H9 (cell line): ENCODE results near the gene PCDHA1. TPM values are rescaled to one million over a fixed set of nuclear protein-coding genes. Genes with fewer than 3 reads are reported as not detected.

Source experiments
- DNase-seq: peaks from one replicate; pipeline ENCODE4 v3.0.0-alpha.2; 2017
- H2AFZ ChIP-seq: one replicate; pipeline ENCODE4 v1.6.1; 2013; ENCODE audit warnings: mild to moderate bottlenecking, low read length, control low read depth, moderate library complexity
- H2AK5ac ChIP-seq: 2 replicates; pipeline ENCODE4 v1.6.1; 2013; ENCODE audit warnings: low read length, control low read depth, mixed read lengths; ENCODE audit not compliant: insufficient read length
- H2BK120ac ChIP-seq: one replicate; pipeline ENCODE4 v1.6.1; 2013; ENCODE audit warnings: low read depth, mild to moderate bottlenecking, low read length, control low read depth, inconsistent platforms; ENCODE audit not compliant: poor library complexity, severe bottlenecking
- H2BK12ac ChIP-seq: 2 replicates; pipeline ENCODE4 v1.6.1; 2013; ENCODE audit warnings: low read length, control low read depth, mixed read lengths, low read depth; ENCODE audit not compliant: insufficient read length
- H2BK15ac ChIP-seq: 2 replicates; pipeline ENCODE4 v1.6.1; 2013; ENCODE audit warnings: low read depth, low read length, control low read depth
- H2BK20ac ChIP-seq: one replicate; pipeline ENCODE4 v1.6.1; 2013; ENCODE audit warnings: low read depth, mild to moderate bottlenecking, low read length, control low read depth, inconsistent platforms; ENCODE audit not compliant: poor library complexity, severe bottlenecking
- H2BK5ac ChIP-seq: 2 replicates; pipeline ENCODE4 v1.6.1; 2013; ENCODE audit warnings: low read length, control low read depth, mixed read lengths; ENCODE audit not compliant: insufficient read length
- H3K14ac ChIP-seq: 2 replicates; pipeline ENCODE4 v1.6.1; 2013; ENCODE audit warnings: low read length, control low read depth; ENCODE audit not compliant: insufficient read depth
- H3K18ac ChIP-seq: 2 replicates; pipeline ENCODE4 v1.6.1; 2013; ENCODE audit warnings: low read depth, mild to moderate bottlenecking, mixed read lengths, low read length, control low read depth; ENCODE audit not compliant: insufficient read length
- H3K23ac ChIP-seq: 2 replicates; pipeline ENCODE4 v1.6.1; 2013; ENCODE audit warnings: low read length, control low read depth, mixed read lengths, low read depth; ENCODE audit not compliant: insufficient read length
- H3K23me2 ChIP-seq: 2 replicates; pipeline ENCODE4 v1.6.1; 2013; ENCODE audit warnings: low read depth, mild to moderate bottlenecking, mixed read lengths, low read length, control low read depth; ENCODE audit not compliant: insufficient read length, poor library complexity, severe bottlenecking
- H3K27ac ChIP-seq: 2 replicates; pipeline ENCODE4 v1.5.1; 2013; ENCODE audit warnings: low read length, control low read depth, mixed read lengths, low read depth; ENCODE audit not compliant: insufficient read length
- H3K27me3 ChIP-seq: 2 replicates; pipeline ENCODE4 v1.6.1; 2013; ENCODE audit warnings: low read length, control low read depth, inconsistent platforms; ENCODE audit not compliant: insufficient read depth
- H3K4ac ChIP-seq: 2 replicates; pipeline ENCODE4 v1.6.1; 2013; ENCODE audit warnings: low read depth, mild to moderate bottlenecking, control low read depth, inconsistent platforms, low read length, moderate library complexity
- H3K4me1 ChIP-seq: 2 replicates; pipeline ENCODE4 v1.6.1; 2013; ENCODE audit warnings: low read length, control low read depth, inconsistent platforms; ENCODE audit not compliant: insufficient read depth
- H3K4me2 ChIP-seq: 2 replicates; pipeline ENCODE4 v1.6.1; 2013; ENCODE audit warnings: low read length, control low read depth, mixed read lengths; ENCODE audit not compliant: insufficient read length, insufficient read depth
- H3K56ac ChIP-seq: 2 replicates; pipeline ENCODE4 v1.6.1; 2013; ENCODE audit warnings: low read depth, mild to moderate bottlenecking, mixed read lengths, low read length, control low read depth; ENCODE audit not compliant: insufficient read length
- H3K79me1 ChIP-seq: 2 replicates; pipeline ENCODE4 v1.6.1; 2013; ENCODE audit warnings: low read depth, mild to moderate bottlenecking, moderate library complexity, low read length, control low read depth, inconsistent platforms; ENCODE audit not compliant: insufficient read depth, poor library complexity, severe bottlenecking
- H3K79me2 ChIP-seq: 2 replicates; pipeline ENCODE4 v1.6.1; 2013; ENCODE audit warnings: low read length, control low read depth, inconsistent platforms; ENCODE audit not compliant: insufficient read depth
- H3K9ac ChIP-seq: 2 replicates; pipeline ENCODE4 v1.6.1; 2013; ENCODE audit warnings: low read length, control low read depth, mixed read lengths; ENCODE audit not compliant: insufficient read length; ENCODE audit errors: extremely low read depth
- H3K9me3 ChIP-seq: one replicate; pipeline ENCODE4 v1.6.1; 2013; ENCODE audit warnings: low read depth, low read length, inconsistent platforms; ENCODE audit not compliant: control insufficient read depth
- H3T11ph ChIP-seq: one replicate; pipeline ENCODE4 v1.6.1; 2013; ENCODE audit warnings: mild to moderate bottlenecking, low read length, control low read depth, inconsistent platforms
- H4K20me1 ChIP-seq: one replicate; pipeline ENCODE4 v1.6.1; 2013; ENCODE audit not compliant: control insufficient read depth, insufficient read length, insufficient read depth
- H4K5ac ChIP-seq: 2 replicates; pipeline ENCODE4 v1.6.1; 2013; ENCODE audit warnings: low read depth, mild to moderate bottlenecking, mixed read lengths, low read length, control low read depth; ENCODE audit not compliant: insufficient read length
- H4K8ac ChIP-seq: replicated peaks from 2 replicates; pipeline ENCODE4 v1.6.1; 2013; ENCODE audit warnings: low read length, control low read depth, mixed read lengths, low read depth; ENCODE audit not compliant: insufficient read length
- H4K91ac ChIP-seq: 2 replicates; pipeline ENCODE4 v1.6.1; 2013; ENCODE audit warnings: low read depth, mild to moderate bottlenecking, moderate library complexity, mixed read lengths, low read length, control low read depth; ENCODE audit not compliant: insufficient read length
- H3K27ac Mint-ChIP-seq, 3 experiments: 2 replicates in 2 of 3; 3 replicates in 1 of 3; pipeline ENCODE4 v1.8.0; 2020 to 2021; ENCODE audit warnings: mixed read lengths in 3 of 3, mild to moderate bottlenecking in 1 of 3, moderate library complexity in 1 of 3
- H3K27me3 Mint-ChIP-seq: 2 replicates; pipeline ENCODE4 v1.8.0; 2021; ENCODE audit warnings: low read depth, mild to moderate bottlenecking, moderate library complexity, mixed read lengths
- H3K36me3 Mint-ChIP-seq, 3 experiments: 2 replicates in 2 of 3; 3 replicates in 1 of 3; pipeline ENCODE4 v1.8.0; 2020 to 2021; ENCODE audit warnings: low read depth in 3 of 3, mixed read lengths in 3 of 3; ENCODE audit not compliant: insufficient read depth in 1 of 3
- H3K4me1 Mint-ChIP-seq, 2 experiments: 2 replicates each; pipeline ENCODE4 v1.8.0; 2020; ENCODE audit warnings: mixed read lengths in 2 of 2
- H3K4me3 Mint-ChIP-seq, 2 experiments: 2 replicates in 1 of 2; 3 replicates in 1 of 2; pipeline ENCODE4 v1.8.0; 2020 to 2021; ENCODE audit warnings: mild to moderate bottlenecking in 2 of 2, mixed read lengths in 2 of 2, moderate library complexity in 1 of 2
- H3K9me3 Mint-ChIP-seq, 2 experiments: 2 replicates in 1 of 2; 3 replicates in 1 of 2; pipeline ENCODE4 v1.8.0; 2020; ENCODE audit warnings: mild to moderate bottlenecking in 2 of 2, mixed read lengths in 2 of 2, moderate library complexity in 1 of 2
- CTCF ChIP-seq: fragments of 200-600 bp; sonication (generic); conservative IDR thresholded peaks from 3 replicates; pipeline ENCODE4 v1.8.0; 2021; ENCODE audit warnings: antibody characterized with exemption, mild to moderate bottlenecking
- WGBS: extraction: QIAGEN DNeasy Blood & Tissue Kit; methylation state at CpG from one replicate; pipeline ENCODE4 v1.1.7; 2013; ENCODE audit warnings: missing lambda C conversion rate, low lambda C conversion rate, mixed read lengths; ENCODE audit not compliant: insufficient read length; ENCODE audit errors: extremely low coverage; 5-methylcytosine and 5-hydroxymethylcytosine counted together
- total RNA-seq: library from RNA; stranded (reverse); gene quantifications from 2 replicates; pipeline ENCODE4 v1.2.1, GENCODE V29; 2021

Gene PCDHA1
- total RNA-seq, 1 experiment from 2014 or later: 0.61 TPM

GRCh38 chr5:140823475-140823874 is 37.5 kb downstream of the PCDHA1 start:
- Mint-ChIP-seq H3K4me3 (no peak overlapping the region), H3K27me3 (no peaks in the 10 kb centered on the region), H3K9me3 (peaks cover 5 to 17% of the 10 kb centered on the region in 2 experiments), H3K27ac (no peak overlapping the region), H3K36me3 (peaks cover 10 to 21% (median 19%) of the 10 kb centered on the region in 3 experiments), H3K4me1 (peaks cover 0 to 4% of the 10 kb centered on the region in 2 experiments; a peak in 2 of 4 replicates)
- H3K4me2 ChIP-seq: no peak overlapping the region
- no peak overlapping the region for H2AFZ ChIP-seq
- H3K27me3 ChIP-seq: no peaks in the 10 kb centered on the region
- no peaks in the 10 kb centered on the region for H3K4me1 ChIP-seq
- H3K4ac ChIP-seq: no peak overlapping the region
- no peak for DNase-seq
- H2BK12ac ChIP-seq: no peak overlapping the region
- no peak overlapping the region for H2BK20ac ChIP-seq
- no peaks in the 10 kb centered on the region for H3K79me1 ChIP-seq
- no peak for TF ChIP-seq CTCF
- H4K91ac ChIP-seq: no peak overlapping the region
- peaks cover 3% of the 10 kb centered on the region for H3K23me2 ChIP-seq
- H3K9ac ChIP-seq: no peak overlapping the region
- no peak overlapping the region for H3K14ac ChIP-seq
- H3T11ph ChIP-seq: no peak overlapping the region
- H3K27ac ChIP-seq: no peak overlapping the region
- no CpG with 5 or more reads among the region's 38 CpGs for WGBS
- H4K8ac ChIP-seq: no peak overlapping the region
- H4K5ac ChIP-seq: no peak overlapping the region
- no peaks in the 10 kb centered on the region for H4K20me1 ChIP-seq
- H2BK5ac ChIP-seq: no peak overlapping the region
- H2BK120ac ChIP-seq: no peak overlapping the region
- no peaks in the 10 kb centered on the region for H3K9me3 ChIP-seq
- H3K56ac ChIP-seq: no peak overlapping the region
- H3K18ac ChIP-seq: no peak overlapping the region
- H3K23ac ChIP-seq: no peak overlapping the region
- no peak overlapping the region for H2AK5ac ChIP-seq
- H3K79me2 ChIP-seq: no peaks in the 10 kb centered on the region
- H2BK15ac ChIP-seq: no peak overlapping the region
